B cell (primary cell): ENCODE results near the gene ZSWIM6. TPM values are rescaled to one million over a fixed set of nuclear protein-coding genes. Genes with fewer than 3 reads are reported as not detected.

Experiments used
- ATAC-seq: fragments of 200-7000 bp; cut with Tn5 transposase; one replicate; pipeline ENCODE4 v1.10.0; 2021; ENCODE audit warnings: low read depth, mild to moderate bottlenecking, moderate number of reproducible peaks, moderate library complexity
- CTCF ChIA-PET: fragments of 350-600 bp; sonication (Branson Sonifier 250); formaldehyde crosslinking; loops from one replicate; lab custom pipeline; 2021; ENCODE audit warnings: antibody characterized with exemption, inconsistent platforms; lab: Charles Lee
- POLR2A ChIA-PET: fragments of 350-600 bp; sonication (Branson Sonifier 250); formaldehyde crosslinking; loops from one replicate; lab custom pipeline; 2021; ENCODE audit warnings: antibody characterized with exemption; lab: Charles Lee
- DNase-seq: peaks from one replicate; pipeline ENCODE4 v3.0.0; 2013
- H2AFZ ChIP-seq: 2 replicates; pipeline ENCODE4 v1.6.1; 2012; ENCODE audit warnings: mild to moderate bottlenecking, low read depth, low read length; ENCODE audit not compliant: insufficient read depth, poor library complexity, severe bottlenecking
- H3K27ac ChIP-seq, 2 donors: 1 replicate in 1 of 2; 2 replicates in 1 of 2; pipeline ENCODE4 v1.5.1; 2012 to 2013; ENCODE audit warnings: low read length in 2 of 2, mild to moderate bottlenecking in 2 of 2, moderate library complexity in 1 of 2
- H3K27me3 ChIP-seq, 4 experiments: fragments of 200-600 bp in 1 of 4; sonication (generic) in 1 of 4; replicated peaks in 1 of 4; 1 replicate in 2 of 4; 2 replicates in 2 of 4; pipeline versions ENCODE4 v1.6.1 to v1.7.0; 2013 to 2016; ENCODE audit warnings: low read length in 3 of 4, mild to moderate bottlenecking in 2 of 4, mixed read lengths in 1 of 4, moderate library complexity in 1 of 4; ENCODE audit not compliant: insufficient read depth in 4 of 4, control insufficient read depth in 3 of 4; ENCODE audit errors: control extremely low read depth in 1 of 4
- H3K36me3 ChIP-seq, 2 experiments: replicated peaks in 1 of 2; 1 replicate in 1 of 2; 2 replicates in 1 of 2; pipeline versions ENCODE4 v1.6.1 to v1.7.1; 2013; ENCODE audit warnings: low read length in 1 of 2; ENCODE audit not compliant: insufficient read depth in 2 of 2, control insufficient read depth in 1 of 2; ENCODE audit errors: control extremely low read depth in 1 of 2, extremely low read depth in 1 of 2
- H3K4me1 ChIP-seq, 2 donors: fragments of 200-600 bp in 1 of 2; sonication (generic) in 1 of 2; 1 replicate in 1 of 2; 2 replicates in 1 of 2; pipeline versions ENCODE4 v1.5.1 to v1.6.1; 2013 to 2017; ENCODE audit warnings: low read length in 2 of 2; ENCODE audit not compliant: control insufficient read depth in 2 of 2, insufficient read depth in 2 of 2
- H3K4me2 ChIP-seq: replicated peaks from 2 replicates; pipeline ENCODE3; 2012; ENCODE audit warnings: mild to moderate bottlenecking, low read depth, low read length; ENCODE audit not compliant: poor library complexity, severe bottlenecking
- H3K4me3 ChIP-seq, 5 experiments: fragments of 200-600 bp in 1 of 5; sonication (generic) in 1 of 5; 1 replicate in 3 of 5; 2 replicates in 2 of 5; pipeline versions ENCODE4 v1.5.1 to v1.7.0; 2011 to 2016; ENCODE audit warnings: low read length in 4 of 5, mild to moderate bottlenecking in 4 of 5, low read depth in 2 of 5, control low read depth in 1 of 5, moderate library complexity in 1 of 5; ENCODE audit not compliant: insufficient read depth in 1 of 5; ENCODE audit errors: control extremely low read depth in 1 of 5, extremely low read depth in 1 of 5
- H3K79me2 ChIP-seq: fragments of 200-600 bp; sonication (generic); one replicate; pipeline ENCODE4 v1.6.0; 2016; ENCODE audit warnings: low read length; ENCODE audit not compliant: control insufficient read depth, insufficient read depth
- H3K9ac ChIP-seq: fragments of 200-600 bp; sonication (generic); 2 replicates; pipeline ENCODE4 v1.6.1; 2017; ENCODE audit warnings: mild to moderate bottlenecking, low read length, moderate library complexity
- H3K9me3 ChIP-seq, 3 donors: one replicate each; pipeline versions ENCODE4 v1.6.1 to v1.7.1; 2013; ENCODE audit warnings: low read length in 2 of 3; ENCODE audit not compliant: control insufficient read depth in 2 of 3, insufficient read depth in 1 of 3; ENCODE audit errors: control extremely low read depth in 1 of 3
- H4K20me1 ChIP-seq: 2 replicates; pipeline ENCODE4 v1.6.0; 2012; ENCODE audit warnings: mild to moderate bottlenecking, low read length; ENCODE audit not compliant: insufficient read depth, control insufficient read depth, poor library complexity, severe bottlenecking
- H3K27ac Mint-ChIP-seq: one replicate; pipeline ENCODE4 v1.8.0; 2021; ENCODE audit warnings: mixed read lengths
- H3K27me3 Mint-ChIP-seq: one replicate; pipeline ENCODE4 v1.8.0; 2021; ENCODE audit warnings: mixed read lengths
- H3K4me1 Mint-ChIP-seq: one replicate; pipeline ENCODE4 v1.8.0; 2021; ENCODE audit warnings: mixed read lengths
- H3K4me3 Mint-ChIP-seq: one replicate; pipeline ENCODE4 v1.8.0; 2021; ENCODE audit warnings: mixed read lengths
- H3K9me3 Mint-ChIP-seq: one replicate; pipeline ENCODE4 v1.8.0; 2022; ENCODE audit warnings: mixed read lengths; ENCODE audit not compliant: insufficient read depth
- EZH2 ChIP-seq: IDR thresholded peaks from 2 replicates; pipeline ENCODE4 v1.6.1; 2012; ENCODE audit warnings: borderline replicate concordance, low read depth, mild to moderate bottlenecking, moderate library complexity, low read length; ENCODE audit not compliant: insufficient read depth, poor library complexity, severe bottlenecking
- WGBS: methylation state at CpG from one replicate; pipeline ENCODE4 v1.1.5; 2013; ENCODE audit warnings: missing lambda C conversion rate; ENCODE audit not compliant: insufficient coverage; 5-methylcytosine and 5-hydroxymethylcytosine counted together
- intact Hi-C: fragments of 100-400 bp; cut with micrococcal nuclease; formaldehyde crosslinking; loops from one replicate; pipeline ENCODE4 v1.10.0; 2022
- polyA plus RNA-seq: library from polyadenylated mRNA; depleted of rRNA; stranded (reverse); fragments of >200 nt; gene quantifications from 2 replicates; pipeline ENCODE4 v1.2.3, GENCODE V29; 2012
- total RNA-seq, 2 donors: library from RNA; stranded (reverse); fragments of 120-200 nt in 1 of 2; gene quantifications; 1 replicate in 1 of 2; 2 replicates in 1 of 2; pipeline versions ENCODE4 v1.2.3 to v1.2.4, GENCODE V29; 2013 to 2022
- TF ChIP-seq, protein P1 (sequence below): fragments of 200-600 bp; IDR thresholded peaks from one replicate; pipeline ENCODE4 v1.8.0; 2022; ENCODE audit warnings: antibody characterized with exemption, mild to moderate bottlenecking

Gene ZSWIM6
- total and polyA plus RNA-seq, 2 donors (not counting 1 experiment from before 2014, with no cell fraction given), result 7.9 to 16.4 TPM

DNA sequence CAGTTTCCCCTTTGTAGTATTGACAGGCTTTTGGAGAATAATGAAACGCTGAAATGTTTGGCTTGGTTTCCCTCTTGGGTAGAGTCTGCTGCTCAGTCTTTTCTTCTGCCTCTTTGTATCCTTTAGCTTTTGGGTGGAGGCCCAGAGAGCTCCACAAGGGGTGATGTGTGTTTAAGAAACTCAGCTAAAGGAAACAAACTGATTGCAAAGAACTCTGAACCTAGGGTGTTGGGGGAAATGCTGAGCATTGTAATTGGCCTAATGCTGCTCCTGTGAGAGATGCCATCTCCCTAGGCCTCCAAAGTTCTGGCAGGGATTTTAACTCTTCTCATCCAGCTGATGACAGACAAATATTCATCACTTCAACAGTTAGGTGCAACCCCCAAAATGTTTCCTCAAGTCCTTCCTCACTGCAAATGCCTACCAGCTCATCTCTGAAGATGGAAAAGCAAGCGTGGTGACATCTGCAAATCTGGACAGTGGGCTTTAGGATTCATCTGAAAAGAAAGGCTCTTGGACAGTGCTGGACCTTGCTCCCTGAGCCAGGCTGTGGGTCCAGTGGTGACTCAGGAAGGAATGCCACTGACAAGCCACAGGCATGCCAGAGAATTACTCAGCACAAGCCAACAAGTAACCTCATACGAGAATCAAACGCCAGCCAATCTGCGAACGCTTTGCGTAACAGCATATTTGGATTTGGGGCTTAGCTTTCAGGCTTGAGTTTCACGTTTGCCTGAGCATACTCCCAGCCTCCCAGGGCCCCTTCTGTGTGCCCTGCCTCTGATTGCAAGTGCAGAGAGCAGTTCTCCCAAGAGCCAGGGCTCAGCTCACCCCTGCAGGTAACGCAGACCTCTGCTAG, 30.5 kb upstream of the ZSWIM6 start:
- Histone ChIP-seq H3K9ac (no peak overlapping the region), H3K4me1 (peaks cover 2 to 6% of the 10 kb centered on the region in 2 donors), H3K9me3 (no peaks in the 10 kb centered on the region), H2AFZ (no peak overlapping the region), H3K4me2 (no peak overlapping the region), H3K27me3 (peaks cover 0 to 1% (median 0%) of the 10 kb centered on the region in 4 experiments), H3K4me3 (no peak overlapping the region), H3K79me2 (no peaks in the 10 kb centered on the region), H3K36me3 (no peaks in the 10 kb centered on the region), H4K20me1 (no peaks in the 10 kb centered on the region), H3K27ac (no peak overlapping the region)
- intact Hi-C loops, result no loop called here
- H3K27me3 Mint-ChIP-seq, result peaks cover 6% of the 10 kb centered on the region
- WGBS, result 88% methylated on average over 8 of the region's 9 CpGs
- CTCF ChIA-PET, result interaction anchor here (1.5 to 2.5 kb wide), 2 partner anchors 10 to 356 kb away, joined by 3 to 5 read pairs; no protein-coding TSS in a partner anchor
- H3K4me1 Mint-ChIP-seq, result peaks cover 11% of the 10 kb centered on the region
- POLR2A ChIA-PET, result no interaction called here
- TF ChIP-seq, protein P1, sequence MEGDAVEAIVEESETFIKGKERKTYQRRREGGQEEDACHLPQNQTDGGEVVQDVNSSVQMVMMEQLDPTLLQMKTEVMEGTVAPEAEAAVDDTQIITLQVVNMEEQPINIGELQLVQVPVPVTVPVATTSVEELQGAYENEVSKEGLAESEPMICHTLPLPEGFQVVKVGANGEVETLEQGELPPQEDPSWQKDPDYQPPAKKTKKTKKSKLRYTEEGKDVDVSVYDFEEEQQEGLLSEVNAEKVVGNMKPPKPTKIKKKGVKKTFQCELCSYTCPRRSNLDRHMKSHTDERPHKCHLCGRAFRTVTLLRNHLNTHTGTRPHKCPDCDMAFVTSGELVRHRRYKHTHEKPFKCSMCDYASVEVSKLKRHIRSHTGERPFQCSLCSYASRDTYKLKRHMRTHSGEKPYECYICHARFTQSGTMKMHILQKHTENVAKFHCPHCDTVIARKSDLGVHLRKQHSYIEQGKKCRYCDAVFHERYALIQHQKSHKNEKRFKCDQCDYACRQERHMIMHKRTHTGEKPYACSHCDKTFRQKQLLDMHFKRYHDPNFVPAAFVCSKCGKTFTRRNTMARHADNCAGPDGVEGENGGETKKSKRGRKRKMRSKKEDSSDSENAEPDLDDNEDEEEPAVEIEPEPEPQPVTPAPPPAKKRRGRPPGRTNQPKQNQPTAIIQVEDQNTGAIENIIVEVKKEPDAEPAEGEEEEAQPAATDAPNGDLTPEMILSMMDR, result no peak
- TF ChIP-seq EZH2, result no peak
- no peak overlapping the region for H3K4me3 Mint-ChIP-seq
- H3K9me3 Mint-ChIP-seq, result no peaks in the 10 kb centered on the region
- DNase-seq, result no peak
- no peak for ATAC-seq
- H3K27ac Mint-ChIP-seq, result no peak overlapping the region

DNA sequence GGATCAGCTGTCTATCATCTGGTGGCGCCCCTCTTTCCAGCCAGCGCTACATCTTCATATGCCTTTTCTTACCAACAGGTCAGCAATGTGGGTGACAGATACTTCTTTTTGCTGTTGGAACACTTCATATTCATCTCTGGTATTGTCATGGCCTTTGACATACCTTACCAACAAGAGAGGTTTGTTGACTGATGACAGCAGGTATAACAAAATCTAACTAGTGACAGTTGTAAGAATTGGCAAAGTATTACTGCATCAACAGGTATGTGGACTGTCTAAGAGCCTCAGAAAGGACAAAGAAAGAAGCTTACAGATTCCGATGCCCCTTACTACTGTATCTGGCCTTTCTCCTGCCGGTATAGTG, 29.9 kb upstream of the ZSWIM6 start:
- Mint-ChIP-seq H3K4me3 (no peak overlapping the region), H3K9me3 (no peaks in the 10 kb centered on the region), H3K4me1 (peaks cover 11% of the 10 kb centered on the region), H3K27ac (no peak overlapping the region), H3K27me3 (peaks cover 9% of the 10 kb centered on the region)
- Histone ChIP-seq H3K79me2 (no peaks in the 10 kb centered on the region), H2AFZ (no peak overlapping the region), H3K9ac (no peak overlapping the region), H4K20me1 (no peaks in the 10 kb centered on the region), H3K27me3 (peaks cover 0 to 4% (median 0%) of the 10 kb centered on the region in 4 experiments), H3K4me3 (no peak overlapping the region), H3K4me1 (peaks cover 2 to 6% of the 10 kb centered on the region in 2 donors), H3K9me3 (no peaks in the 10 kb centered on the region), H3K36me3 (no peaks in the 10 kb centered on the region), H3K27ac (no peak overlapping the region), H3K4me2 (no peak overlapping the region)
- DNase-seq (no peak), ATAC-seq (no peak)
- intact Hi-C loops, result no loop called here
- WGBS, result no CpG with 5 or more reads among the region's 4 CpGs
- TF ChIP-seq, protein P1, result no peak
- no peak for TF ChIP-seq EZH2
- ChIA-PET POLR2A (no interaction called here), CTCF (interaction anchor here (1.5 to 2.5 kb wide), 2 partner anchors 11 to 356 kb away, joined by 3 to 5 read pairs; no protein-coding TSS in a partner anchor)
